ENCODE results near the gene PLXND1.

DNA sequence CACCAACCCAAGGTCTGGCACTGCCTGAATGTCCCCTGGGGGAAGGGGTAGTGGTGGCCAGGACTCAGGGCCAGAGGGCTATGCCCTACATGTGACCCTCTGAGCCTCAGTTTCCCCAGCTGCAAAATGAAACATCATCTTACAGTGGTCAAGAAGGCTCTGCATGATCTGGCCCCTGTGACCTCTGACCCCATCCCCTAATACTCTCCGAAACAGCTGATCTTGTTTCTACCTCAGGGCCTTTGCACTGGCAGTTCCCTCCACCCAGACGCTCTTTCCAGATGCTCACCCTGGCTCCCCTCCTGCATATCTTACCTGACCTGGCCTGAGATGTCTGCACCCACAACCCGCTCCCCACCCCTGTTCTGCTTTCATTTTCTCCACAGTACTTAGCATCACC, 21.8 kb downstream of the PLXND1 start:
- no peak for TF ChIP-seq CEBPB (IDR thresholded peaks at IDR 0.05)
- no peak for TF ChIP-seq EGR1 (IDR thresholded peaks at IDR 0.05)
- TF ChIP-seq, protein P1, sequence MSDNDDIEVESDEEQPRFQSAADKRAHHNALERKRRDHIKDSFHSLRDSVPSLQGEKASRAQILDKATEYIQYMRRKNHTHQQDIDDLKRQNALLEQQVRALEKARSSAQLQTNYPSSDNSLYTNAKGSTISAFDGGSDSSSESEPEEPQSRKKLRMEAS (IDR thresholded peaks at IDR 0.05): no peak
- no peak for TF ChIP-seq YY1 (IDR thresholded peaks at IDR 0.05; ENCODE audit: low read depth)
- no peak for TF ChIP-seq TEAD4 (IDR thresholded peaks at IDR 0.05)
- no peak for TF ChIP-seq FOXM1 (IDR thresholded peaks at IDR 0.05; ENCODE audit: borderline replicate concordance, low read depth)
- no peak for TF ChIP-seq RAD21 (IDR thresholded peaks at IDR 0.05; ENCODE audit: low read depth)
- no peak for TF ChIP-seq EP300 (IDR thresholded peaks at IDR 0.05; ENCODE audit: borderline replicate concordance)
- TF ChIP-seq REST (IDR thresholded peaks at IDR 0.05; ENCODE audit: low read depth): no peak
- TF ChIP-seq TAF1 (IDR thresholded peaks at IDR 0.05; ENCODE audit: low read depth): no peak
- TF ChIP-seq CREB1 (IDR thresholded peaks at IDR 0.05; ENCODE audit: low read depth): no peak

All from Ishikawa (cell line).